A673 (cell line): ENCODE results near the gene NTRK3. TPM values are rescaled to one million over a fixed set of nuclear protein-coding genes. Genes with fewer than 3 reads are reported as not detected.

Experiments used
- BruUV-seq: library from RNA; stranded (reverse); fragments of 400-500 nt; replicated peaks from 2 replicates; lab custom pipeline; 2021; lab: Mats Ljungman, UMichigan
- CTCF ChIA-PET: fragments of 300-600 bp; sonication (Branson Sonifier 250); formaldehyde crosslinking; loops from one replicate; lab custom pipeline; 2022; ENCODE audit warnings: antibody characterized with exemption; lab: Charles Lee
- POLR2A ChIA-PET: fragments of 300-600 bp; sonication (Branson Sonifier 250); formaldehyde crosslinking; loops from one replicate; lab custom pipeline; 2022; ENCODE audit warnings: antibody characterized with exemption; ENCODE audit not compliant: low non-redundant PET; lab: Charles Lee
- DNase-seq: peaks from one replicate; pipeline ENCODE4 v3.0.0-alpha.2; 2015; ENCODE audit warnings: low spot score
- H3K27ac ChIP-seq: fragments of 200-600 bp; sonication (generic); 2 replicates; pipeline ENCODE4 v1.5.1; 2016; ENCODE audit warnings: mixed run types, low read depth, mild to moderate bottlenecking, mixed read lengths, antibody characterized with exemption, low read length; ENCODE audit not compliant: poor library complexity, severe bottlenecking
- H3K27me3 ChIP-seq: fragments of 200-600 bp; sonication (generic); replicated peaks from 2 replicates; pipeline ENCODE4 v1.6.1; 2017; ENCODE audit warnings: mixed run types, low read depth, mild to moderate bottlenecking, mixed read lengths, antibody characterized with exemption, low read length; ENCODE audit not compliant: insufficient read depth, poor library complexity
- H3K36me3 ChIP-seq: fragments of 200-600 bp; sonication (generic); 2 replicates; pipeline ENCODE4 v1.6.1; 2016; ENCODE audit warnings: mixed run types, mild to moderate bottlenecking, mixed read lengths, antibody characterized with exemption, low read length; ENCODE audit not compliant: insufficient read depth, poor library complexity, severe bottlenecking
- H3K4me1 ChIP-seq: fragments of 200-600 bp; sonication (generic); 2 replicates; pipeline ENCODE4 v1.6.1; 2017; ENCODE audit warnings: mixed run types, mild to moderate bottlenecking, mixed read lengths, antibody characterized with exemption, low read length; ENCODE audit not compliant: insufficient read depth, poor library complexity, severe bottlenecking
- H3K4me3 ChIP-seq: fragments of 200-600 bp; sonication (generic); 2 replicates; pipeline ENCODE4 v1.5.1; 2016; ENCODE audit warnings: low read depth, mixed run types, mild to moderate bottlenecking, mixed read lengths, low read length; ENCODE audit not compliant: poor library complexity, severe bottlenecking
- H3K9me3 ChIP-seq: fragments of 200-600 bp; sonication (generic); 2 replicates; pipeline ENCODE4 v1.6.1; 2016; ENCODE audit warnings: mixed run types, low read depth, mild to moderate bottlenecking, mixed read lengths, antibody characterized with exemption, low read length; ENCODE audit not compliant: poor library complexity, severe bottlenecking
- CTCF ChIP-seq: fragments of 300-800, 200-600 bp; sonication (generic); conservative IDR thresholded peaks from 2 replicates; pipeline ENCODE4 v1.5.1; 2017; ENCODE audit warnings: low read depth, mild to moderate bottlenecking, antibody characterized with exemption, low read length, moderate library complexity, mixed read lengths
- EZH2 ChIP-seq: fragments of 200-600 bp; sonication (generic); IDR thresholded peaks from 2 replicates; pipeline ENCODE4 v1.6.1; 2017; ENCODE audit warnings: borderline replicate concordance, low read depth, mild to moderate bottlenecking, mixed read lengths, antibody characterized with exemption, low read length; ENCODE audit not compliant: poor library complexity, severe bottlenecking
- intact Hi-C: fragments of 100-400 bp; cut with micrococcal nuclease; formaldehyde crosslinking; loops from one replicate; pipeline ENCODE4 v1.10.0; 2022; ENCODE audit not compliant: unreplicated experiment
- total RNA-seq: library from RNA; stranded (reverse); gene quantifications from 2 replicates; pipeline ENCODE4 v1.2.3, GENCODE V29; 2021

Gene NTRK3
- total RNA-seq, 1 experiment from 2014 or later: not detected

GRCh38 chr15:87935583-87935982 lies 321.0 kb downstream of the NTRK3 start:
- no TSS peak for BruUV-seq
- POLR2A ChIA-PET: no interaction called here

GRCh38 chr15:87931584-87931983 lies 325.0 kb downstream of the NTRK3 start:
- intact Hi-C loops: no loop called here
- Histone ChIP-seq H3K36me3 (no peaks in the 10 kb centered on the region), H3K27me3 (no peaks in the 10 kb centered on the region), H3K4me1 (no peaks in the 10 kb centered on the region), H3K4me3 (no peak overlapping the region), H3K27ac (no peak overlapping the region), H3K9me3 (no peaks in the 10 kb centered on the region)
- BruUV-seq: no TSS peak
- POLR2A ChIA-PET: no interaction called here
- no peak for DNase-seq
- TF ChIP-seq EZH2 (no peak), CTCF (no peak)
- CTCF ChIA-PET: no interaction called here

More at GRCh38 chr15:87935583-87935982, 321.0 kb downstream of the NTRK3 start:
- no peak overlapping the region for H3K27ac ChIP-seq
- H3K4me3 ChIP-seq: no peak overlapping the region
- no peaks in the 10 kb centered on the region for H3K4me1 ChIP-seq
- CTCF ChIA-PET: no interaction called here
- no peaks in the 10 kb centered on the region for H3K27me3 ChIP-seq
- H3K9me3 ChIP-seq: no peaks in the 10 kb centered on the region
- no peak for TF ChIP-seq CTCF
- no peak for TF ChIP-seq EZH2
- no peak for DNase-seq
- intact Hi-C loops: no loop called here
- no peaks in the 10 kb centered on the region for H3K36me3 ChIP-seq

GRCh38 chr15:87930457-87930856 lies 326.1 kb downstream of the NTRK3 start:
- no peak for TF ChIP-seq CTCF
- TF ChIP-seq EZH2: no peak
- H3K9me3 ChIP-seq: no peaks in the 10 kb centered on the region
- H3K4me3 ChIP-seq: no peak overlapping the region
- no peak overlapping the region for H3K27ac ChIP-seq
- ChIA-PET CTCF (no interaction called here), POLR2A (no interaction called here)
- intact Hi-C loops: no loop called here
- no peaks in the 10 kb centered on the region for H3K27me3 ChIP-seq
- DNase-seq: no peak
- H3K4me1 ChIP-seq: no peaks in the 10 kb centered on the region
- no TSS peak for BruUV-seq
- H3K36me3 ChIP-seq: no peaks in the 10 kb centered on the region
